ENCODE data around the gene ZNF593OS.

The ZNF593OS gene

DNA sequence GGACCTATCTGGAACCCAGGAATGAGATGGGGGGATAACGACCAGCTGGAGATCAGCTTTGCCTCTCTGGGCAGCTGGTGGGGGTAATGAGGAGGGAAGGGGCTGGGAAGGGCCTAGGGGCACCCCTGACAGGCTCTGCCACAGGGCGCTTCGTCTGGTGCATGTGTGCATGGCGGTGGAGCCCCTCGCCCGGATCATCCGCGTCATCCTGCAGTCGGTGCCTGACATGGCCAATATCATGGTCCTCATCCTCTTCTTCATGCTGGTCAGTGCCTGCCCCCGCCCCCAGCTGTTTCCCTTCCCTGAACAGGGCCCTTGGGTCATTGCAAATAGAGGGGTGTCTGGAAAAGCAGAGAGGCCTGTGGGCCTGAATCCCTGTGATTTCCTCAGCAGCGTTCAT lies 26.2 kb upstream of the ZNF593OS start:
- Histone ChIP-seq H4K20me1 (ENCODE audit: insufficient read depth, low read length) (no peaks in the 10 kb centered on the region), H3K36me3 (ENCODE audit: insufficient read depth, low read length) (no peaks in the 10 kb centered on the region), H3K27ac (ENCODE audit: low read length) (no peak overlapping the region), H3K79me2 (ENCODE audit: insufficient read depth, low read length) (no peaks in the 10 kb centered on the region), H3K27me3 (ENCODE audit: insufficient read depth, low read length, poor library complexity) (no peaks in the 10 kb centered on the region), H3K4me1 (ENCODE audit: insufficient read depth, low read length) (no peaks in the 10 kb centered on the region), H3K4me2 (ENCODE audit: insufficient read depth, low read length) (no peak overlapping the region), H3K9me3 (ENCODE audit: insufficient read depth, low read length, severe bottlenecking) (no peaks in the 10 kb centered on the region), H3K4me3 (ENCODE audit: low read depth in 1 of 2, low read length in 2 of 2) (no peak overlapping the region), H3K9ac (ENCODE audit: low read depth, low read length) (no peak overlapping the region), H2AFZ (ENCODE audit: low read depth, low read length) (no peak overlapping the region)
- no peak for TF ChIP-seq EZH2 (IDR thresholded peaks at IDR 0.05; ENCODE audit: borderline replicate concordance, low read depth, low read length, severe bottlenecking)
- no peak for TF ChIP-seq CTCF (IDR thresholded peaks at IDR 0.05; ENCODE audit: borderline replicate concordance, extremely low read depth, low read length, poor library complexity, severe bottlenecking)
- no peak for ATAC-seq (ENCODE audit: insufficient read depth, low read depth)
- DNase-seq = no peak

DNA sequence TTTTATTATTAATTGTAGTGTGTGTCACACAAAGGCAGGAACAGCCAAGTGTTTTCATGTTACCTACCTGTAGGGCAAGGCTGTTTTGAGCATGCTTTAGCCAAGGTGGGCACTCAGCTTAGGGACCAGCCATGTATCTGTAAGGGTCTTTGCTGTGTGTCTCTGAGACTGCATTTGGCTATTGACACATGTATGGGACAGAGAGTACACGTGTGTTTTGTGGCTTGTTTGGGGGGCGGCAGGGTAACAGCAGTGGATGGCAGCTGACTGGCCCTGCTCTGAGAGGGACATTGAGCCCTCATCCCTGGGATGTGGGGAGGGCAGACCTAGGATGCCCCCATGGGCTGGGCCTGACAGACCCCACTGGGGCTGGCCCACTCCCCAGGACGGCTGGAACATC lies 25.7 kb upstream of the ZNF593OS start:
- H3K9me3 ChIP-seq (ENCODE audit: insufficient read depth, low read length, severe bottlenecking) = no peaks in the 10 kb centered on the region
- DNase-seq = no peak
- no peak overlapping the region for H2AFZ ChIP-seq (ENCODE audit: low read depth, low read length)
- H3K4me3 ChIP-seq (ENCODE audit: low read depth in 1 of 2, low read length in 2 of 2) = no peak overlapping the region
- no peak overlapping the region for H3K27ac ChIP-seq (ENCODE audit: low read length)
- TF ChIP-seq CTCF (IDR thresholded peaks at IDR 0.05; ENCODE audit: borderline replicate concordance, extremely low read depth, low read length, poor library complexity, severe bottlenecking) = no peak
- H3K36me3 ChIP-seq (ENCODE audit: insufficient read depth, low read length) = no peaks in the 10 kb centered on the region
- no peaks in the 10 kb centered on the region for H4K20me1 ChIP-seq (ENCODE audit: insufficient read depth, low read length)
- H3K79me2 ChIP-seq (ENCODE audit: insufficient read depth, low read length) = no peaks in the 10 kb centered on the region
- no peaks in the 10 kb centered on the region for H3K4me1 ChIP-seq (ENCODE audit: insufficient read depth, low read length)
- no peak overlapping the region for H3K4me2 ChIP-seq (ENCODE audit: insufficient read depth, low read length)
- no peaks in the 10 kb centered on the region for H3K27me3 ChIP-seq (ENCODE audit: insufficient read depth, low read length, poor library complexity)
- no peak for ATAC-seq (ENCODE audit: insufficient read depth, low read depth)
- no peak overlapping the region for H3K9ac ChIP-seq (ENCODE audit: low read depth, low read length)

- Histone ChIP-seq H4K20me1 (ENCODE audit: insufficient read depth, low read length) (no peaks in the 10 kb centered on the region), H3K27ac (ENCODE audit: low read length) (no peak overlapping the region)
Measured at GRCh38 chr1:26195805-26196204, 24.2 kb upstream of the ZNF593OS start.

More at GRCh38 chr1:26195805-26196204, 24.2 kb upstream of the ZNF593OS start:
- TF ChIP-seq CTCF (IDR thresholded peaks at IDR 0.05; ENCODE audit: borderline replicate concordance, extremely low read depth, low read length, poor library complexity, severe bottlenecking) (no peak), EZH2 (IDR thresholded peaks at IDR 0.05; ENCODE audit: borderline replicate concordance, low read depth, low read length, severe bottlenecking) (no peak)
- Histone ChIP-seq H3K4me3 (ENCODE audit: low read depth in 1 of 2, low read length in 2 of 2) (no peak overlapping the region), H3K79me2 (ENCODE audit: insufficient read depth, low read length) (no peaks in the 10 kb centered on the region), H3K4me1 (ENCODE audit: insufficient read depth, low read length) (peaks cover 8% of the 10 kb centered on the region), H3K36me3 (ENCODE audit: insufficient read depth, low read length) (no peaks in the 10 kb centered on the region), H3K9me3 (ENCODE audit: insufficient read depth, low read length, severe bottlenecking) (no peaks in the 10 kb centered on the region), H3K9ac (ENCODE audit: low read depth, low read length) (no peak overlapping the region), H2AFZ (ENCODE audit: low read depth, low read length) (no peak overlapping the region), H3K4me2 (ENCODE audit: insufficient read depth, low read length) (no peak overlapping the region), H3K27me3 (ENCODE audit: insufficient read depth, low read length, poor library complexity) (no peaks in the 10 kb centered on the region)
- DNase-seq = no peak
- no peak for ATAC-seq (ENCODE audit: insufficient read depth, low read depth)

All from DND-41 (cell line).